Mucosa of descending colon (tissue), 3 donors: ENCODE data around the gene ATG7. TPM values are rescaled to one million over a fixed set of nuclear protein-coding genes. Genes with fewer than 3 reads are reported as not detected.

Experiments used
- ATAC-seq: fragments of 200-7000 bp; cut with Tn5 transposase; one replicate; pipeline ENCODE4 v1.9.1; 2020; ENCODE audit warnings: mild to moderate bottlenecking, moderate library complexity
- DNase-seq, 3 donors: peaks; one replicate each; pipeline ENCODE4 v3.0.0-alpha.2; 2020
- H3K36me3 ChIP-seq: fragments of 200-600 bp; one replicate; pipeline ENCODE4 v1.8.0; 2021; ENCODE audit warnings: low read depth, mild to moderate bottlenecking
- H3K4me1 ChIP-seq: fragments of 200-600 bp; one replicate; pipeline ENCODE4 v1.8.0; 2021; ENCODE audit warnings: low read depth, mild to moderate bottlenecking
- H3K4me3 ChIP-seq: fragments of 200-600 bp; one replicate; pipeline ENCODE4 v1.8.0; 2021; ENCODE audit warnings: mild to moderate bottlenecking
- H3K9me3 ChIP-seq: fragments of 200-600 bp; one replicate; pipeline ENCODE4 v1.8.0; 2021; ENCODE audit warnings: mild to moderate bottlenecking
- intact Hi-C, 2 donors: fragments of 100-400 bp; cut with DNase I in 1 of 2; cut with micrococcal nuclease in 1 of 2; formaldehyde crosslinking; loops; one replicate each; pipeline versions ENCODE4 v1.11.0 to v1.11.1; 2022; cut with DNase I, micrococcal nuclease
- total RNA-seq, 3 donors: library from RNA; stranded (reverse); fragmentation: NEBNext Ultra II Directional in 2 of 3; extraction: Animal tissue kit (Norgen Biotek cat#: 25700) in 2 of 3; gene quantifications; one replicate each; pipeline versions ENCODE4 v1.2.1 to v1.2.4, GENCODE V29; 2021 to 2023
- TF ChIP-seq, protein P1 (sequence below): fragments of 200-600 bp; IDR thresholded peaks from one replicate; pipeline ENCODE4 v1.8.0; 2022; ENCODE audit warnings: antibody characterized with exemption, mild to moderate bottlenecking
- donor health status: DM: no; HTN: no; CAD: no; lungs with moderate emphysema.
- donor health status: DM: no; HTN: no; CAD: no.
- donor health status: DM: no; HTN: yes; CAD: no.

ATG7 gene
- total RNA-seq, 3 donors from 2014 or later: 40.4 to 49.6 (median 43.3) TPM

- intact Hi-C loops: no loop called here
- ATAC-seq: no peak
- no peak overlapping the region for H3K4me3 ChIP-seq
- no peaks in the 10 kb centered on the region for H3K36me3 ChIP-seq
- no peaks in the 10 kb centered on the region for H3K9me3 ChIP-seq
- TF ChIP-seq, protein P1, sequence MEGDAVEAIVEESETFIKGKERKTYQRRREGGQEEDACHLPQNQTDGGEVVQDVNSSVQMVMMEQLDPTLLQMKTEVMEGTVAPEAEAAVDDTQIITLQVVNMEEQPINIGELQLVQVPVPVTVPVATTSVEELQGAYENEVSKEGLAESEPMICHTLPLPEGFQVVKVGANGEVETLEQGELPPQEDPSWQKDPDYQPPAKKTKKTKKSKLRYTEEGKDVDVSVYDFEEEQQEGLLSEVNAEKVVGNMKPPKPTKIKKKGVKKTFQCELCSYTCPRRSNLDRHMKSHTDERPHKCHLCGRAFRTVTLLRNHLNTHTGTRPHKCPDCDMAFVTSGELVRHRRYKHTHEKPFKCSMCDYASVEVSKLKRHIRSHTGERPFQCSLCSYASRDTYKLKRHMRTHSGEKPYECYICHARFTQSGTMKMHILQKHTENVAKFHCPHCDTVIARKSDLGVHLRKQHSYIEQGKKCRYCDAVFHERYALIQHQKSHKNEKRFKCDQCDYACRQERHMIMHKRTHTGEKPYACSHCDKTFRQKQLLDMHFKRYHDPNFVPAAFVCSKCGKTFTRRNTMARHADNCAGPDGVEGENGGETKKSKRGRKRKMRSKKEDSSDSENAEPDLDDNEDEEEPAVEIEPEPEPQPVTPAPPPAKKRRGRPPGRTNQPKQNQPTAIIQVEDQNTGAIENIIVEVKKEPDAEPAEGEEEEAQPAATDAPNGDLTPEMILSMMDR: no peak
- DNase-seq: no peak
- no peaks in the 10 kb centered on the region for H3K4me1 ChIP-seq
Measured at GRCh38 chr3:11322931-11323330, 50.7 kb downstream of the ATG7 start.

DNA sequence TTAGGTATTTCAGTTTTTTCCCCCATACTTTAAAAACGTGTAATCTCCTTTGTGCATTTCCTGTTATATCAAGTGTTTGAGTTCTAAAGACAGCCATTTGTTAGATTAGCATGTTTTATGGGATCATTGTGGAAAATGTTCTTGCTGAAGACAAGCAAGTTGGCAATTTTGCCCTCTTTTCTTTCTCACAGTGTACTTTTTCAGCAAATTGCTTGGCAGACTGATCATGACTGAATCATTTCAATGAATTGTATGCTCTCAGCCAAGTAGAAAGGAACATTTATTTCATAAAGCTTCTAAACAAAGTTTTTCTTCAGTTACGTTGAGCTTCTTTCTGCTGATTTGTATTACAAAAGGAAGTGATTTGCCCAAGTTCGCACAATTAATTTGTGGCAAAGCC lies 51.6 kb downstream of the ATG7 start:
- ATAC-seq (no peak), DNase-seq (no peak)
- no peak overlapping the region for H3K4me3 ChIP-seq
- no peaks in the 10 kb centered on the region for H3K4me1 ChIP-seq
- intact Hi-C loops: no loop called here
- TF ChIP-seq, protein P1: no peak
- H3K9me3 ChIP-seq: no peaks in the 10 kb centered on the region
- no peaks in the 10 kb centered on the region for H3K36me3 ChIP-seq

- intact Hi-C loops: no loop called here
- no peaks in the 10 kb centered on the region for H3K36me3 ChIP-seq
- ATAC-seq: no peak
Measured at GRCh38 chr3:11327619-11328018, 55.4 kb downstream of the ATG7 start.

DNA sequence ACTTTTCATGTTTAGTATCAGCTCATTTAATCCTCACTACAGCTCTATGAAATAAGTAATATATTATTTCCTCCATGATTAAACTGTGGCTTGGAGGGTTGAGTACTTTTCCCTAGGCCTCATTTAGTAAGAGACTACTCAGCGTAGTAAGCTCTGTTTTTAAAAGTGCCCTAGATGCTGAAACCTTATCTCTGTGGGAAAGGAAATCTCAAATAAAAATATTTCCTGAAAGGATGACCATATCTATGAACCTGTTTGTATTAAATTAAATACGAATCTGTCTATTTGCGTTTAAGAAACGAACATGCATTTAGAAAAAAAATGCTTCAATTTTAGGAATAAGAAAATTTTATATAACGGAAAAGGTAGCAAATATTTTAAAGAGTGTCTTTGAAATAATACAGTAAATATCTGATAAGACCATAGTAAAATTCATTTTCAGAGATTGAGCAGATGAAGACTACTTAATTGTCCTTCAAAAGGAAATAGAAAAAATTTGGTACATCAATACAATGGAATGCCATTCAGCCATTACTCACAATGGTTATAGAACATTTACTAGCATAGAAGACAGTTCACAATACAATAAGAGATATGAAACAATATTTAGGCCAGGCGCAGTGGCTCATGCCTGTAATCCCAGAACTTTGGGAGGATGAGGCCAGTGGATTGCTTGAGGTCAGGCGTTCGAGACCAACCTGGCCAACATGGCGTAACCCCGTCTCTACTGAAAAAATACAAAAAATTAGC lies 56.2 kb downstream of the ATG7 start:
- ATAC-seq (no peak), DNase-seq (no peak)
- intact Hi-C loops: no loop called here
- no peaks in the 10 kb centered on the region for H3K4me1 ChIP-seq
- TF ChIP-seq, protein P1: no peak
- no peak overlapping the region for H3K4me3 ChIP-seq
- no peaks in the 10 kb centered on the region for H3K9me3 ChIP-seq
- no peaks in the 10 kb centered on the region for H3K36me3 ChIP-seq

More at GRCh38 chr3:11327619-11328018, 55.4 kb downstream of the ATG7 start:
- H3K9me3 ChIP-seq: no peaks in the 10 kb centered on the region
- DNase-seq: no peak
- no peaks in the 10 kb centered on the region for H3K4me1 ChIP-seq
- TF ChIP-seq, protein P1: no peak
- H3K4me3 ChIP-seq: no peak overlapping the region

DNA sequence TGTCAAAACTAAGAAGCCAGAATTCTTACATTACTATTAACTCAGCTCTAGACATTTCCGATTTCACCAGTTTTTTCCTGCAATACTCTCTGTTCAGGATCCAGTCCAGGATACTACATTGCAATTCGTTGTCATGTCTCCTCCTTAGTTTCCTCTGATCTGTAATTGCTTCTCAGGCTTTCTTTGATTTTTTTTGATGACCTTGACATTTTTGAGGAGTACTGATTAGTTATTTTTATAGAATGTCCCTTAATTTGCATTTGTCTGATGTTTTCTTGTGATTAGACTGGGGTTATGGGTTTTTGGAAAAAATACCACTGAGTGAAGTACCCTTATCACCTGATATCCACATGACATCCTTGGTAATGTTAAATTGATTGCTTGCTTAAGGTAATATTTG lies 57.6 kb downstream of the ATG7 start:
- intact Hi-C loops: loop anchor here in 1 of 2 donors (5.0 kb wide), 1 partner anchor 92 kb away; no protein-coding TSS in a partner anchor
- ATAC-seq: no peak
- no peak for DNase-seq
- H3K4me3 ChIP-seq: no peak overlapping the region
- H3K36me3 ChIP-seq: no peaks in the 10 kb centered on the region
- H3K4me1 ChIP-seq: no peaks in the 10 kb centered on the region
- TF ChIP-seq, protein P1: no peak
- H3K9me3 ChIP-seq: no peaks in the 10 kb centered on the region
